ENCODE data around the gene IL31RA.

DNA sequence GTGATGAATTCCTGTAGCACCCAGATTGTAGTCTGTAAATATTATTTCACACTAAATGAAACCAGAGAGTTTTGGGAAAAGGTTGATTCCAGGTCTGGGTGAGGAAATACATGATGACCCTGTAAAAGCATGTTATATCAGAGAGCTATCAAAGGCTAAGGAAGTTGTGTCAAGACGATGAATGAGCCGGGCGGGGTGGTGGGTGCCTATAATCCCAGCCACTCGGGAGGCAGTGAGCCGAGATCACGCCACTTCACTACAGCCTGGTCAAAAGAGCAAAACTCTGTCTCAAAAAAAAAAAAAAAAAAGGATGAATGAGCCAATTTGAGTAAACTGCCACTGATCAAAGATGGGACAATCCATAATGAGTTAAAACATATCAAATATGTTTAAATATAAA lies 114.4 kb downstream of the IL31RA start:
- TF ChIP-seq, protein P1, sequence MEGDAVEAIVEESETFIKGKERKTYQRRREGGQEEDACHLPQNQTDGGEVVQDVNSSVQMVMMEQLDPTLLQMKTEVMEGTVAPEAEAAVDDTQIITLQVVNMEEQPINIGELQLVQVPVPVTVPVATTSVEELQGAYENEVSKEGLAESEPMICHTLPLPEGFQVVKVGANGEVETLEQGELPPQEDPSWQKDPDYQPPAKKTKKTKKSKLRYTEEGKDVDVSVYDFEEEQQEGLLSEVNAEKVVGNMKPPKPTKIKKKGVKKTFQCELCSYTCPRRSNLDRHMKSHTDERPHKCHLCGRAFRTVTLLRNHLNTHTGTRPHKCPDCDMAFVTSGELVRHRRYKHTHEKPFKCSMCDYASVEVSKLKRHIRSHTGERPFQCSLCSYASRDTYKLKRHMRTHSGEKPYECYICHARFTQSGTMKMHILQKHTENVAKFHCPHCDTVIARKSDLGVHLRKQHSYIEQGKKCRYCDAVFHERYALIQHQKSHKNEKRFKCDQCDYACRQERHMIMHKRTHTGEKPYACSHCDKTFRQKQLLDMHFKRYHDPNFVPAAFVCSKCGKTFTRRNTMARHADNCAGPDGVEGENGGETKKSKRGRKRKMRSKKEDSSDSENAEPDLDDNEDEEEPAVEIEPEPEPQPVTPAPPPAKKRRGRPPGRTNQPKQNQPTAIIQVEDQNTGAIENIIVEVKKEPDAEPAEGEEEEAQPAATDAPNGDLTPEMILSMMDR (IDR thresholded peaks at IDR 0.05), result no peak
- TF ChIP-seq, protein P2, sequence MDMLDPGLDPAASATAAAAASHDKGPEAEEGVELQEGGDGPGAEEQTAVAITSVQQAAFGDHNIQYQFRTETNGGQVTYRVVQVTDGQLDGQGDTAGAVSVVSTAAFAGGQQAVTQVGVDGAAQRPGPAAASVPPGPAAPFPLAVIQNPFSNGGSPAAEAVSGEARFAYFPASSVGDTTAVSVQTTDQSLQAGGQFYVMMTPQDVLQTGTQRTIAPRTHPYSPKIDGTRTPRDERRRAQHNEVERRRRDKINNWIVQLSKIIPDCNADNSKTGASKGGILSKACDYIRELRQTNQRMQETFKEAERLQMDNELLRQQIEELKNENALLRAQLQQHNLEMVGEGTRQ (IDR thresholded peaks at IDR 0.05), result no peak
- TF ChIP-seq EP300 (IDR thresholded peaks at IDR 0.05) (no peak), RAD21 (conservative IDR thresholded peaks at IDR 0.05 in 1 of 2, IDR thresholded peaks at IDR 0.05 in 1 of 2) (no peak), CEBPB (IDR thresholded peaks at IDR 0.05) (no peak), BHLHE40 (IDR thresholded peaks at IDR 0.05; ENCODE audit: low read depth, low read length) (no peak)
- TF ChIP-seq, protein P3, sequence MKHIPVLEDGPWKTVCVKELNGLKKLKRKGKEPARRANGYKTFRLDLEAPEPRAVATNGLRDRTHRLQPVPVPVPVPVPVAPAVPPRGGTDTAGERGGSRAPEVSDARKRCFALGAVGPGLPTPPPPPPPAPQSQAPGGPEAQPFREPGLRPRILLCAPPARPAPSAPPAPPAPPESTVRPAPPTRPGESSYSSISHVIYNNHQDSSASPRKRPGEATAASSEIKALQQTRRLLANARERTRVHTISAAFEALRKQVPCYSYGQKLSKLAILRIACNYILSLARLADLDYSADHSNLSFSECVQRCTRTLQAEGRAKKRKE (CRISPR knock-in tag; IDR thresholded peaks at IDR 0.05; ENCODE audit: low read depth), result no peak

All from A549 (cell line).